Spleen (tissue), 11 donors: ENCODE measurements around the gene DCAF8. TPM values are rescaled to one million over a fixed set of nuclear protein-coding genes. Genes with fewer than 3 reads are reported as not detected.

Experiments used
- DNase-seq: peaks from one replicate; pipeline ENCODE4 v3.0.0-alpha.2; 2020
- H3K27ac ChIP-seq, 8 donors: fragments of 200-600 bp; sonication (generic) in 7 of 8; 1 replicate in 4 of 8; 2 replicates in 4 of 8; pipeline versions ENCODE4 v1.5.0 to v1.8.0; 2016 to 2021; ENCODE audit warnings: inconsistent platforms in 4 of 8, mild to moderate bottlenecking in 4 of 8, moderate library complexity in 1 of 8
- H3K27me3 ChIP-seq, 7 donors: fragments of 200-600 bp; sonication (generic) in 6 of 7; replicated peaks in 1 of 7; 1 replicate in 4 of 7; 2 replicates in 3 of 7; pipeline versions ENCODE4 v1.5.0 to v1.8.0; 2016 to 2021; ENCODE audit warnings: inconsistent platforms in 3 of 7, mild to moderate bottlenecking in 1 of 7
- H3K36me3 ChIP-seq, 6 donors: fragments of 200-600 bp; sonication (generic) in 5 of 6; 1 replicate in 4 of 6; 2 replicates in 2 of 6; pipeline versions ENCODE4 v1.5.0 to v1.8.0; 2016 to 2021; ENCODE audit warnings: inconsistent platforms in 2 of 6
- H3K4me1 ChIP-seq, 6 donors: fragments of 200-600 bp; sonication (generic) in 5 of 6; 1 replicate in 3 of 6; 2 replicates in 3 of 6; pipeline versions ENCODE4 v1.5.0 to v1.8.0; 2016 to 2021; ENCODE audit warnings: inconsistent platforms in 3 of 6
- H3K4me3 ChIP-seq, 8 donors: fragments of 200-600 bp; sonication (generic) in 7 of 8; 1 replicate in 4 of 8; 2 replicates in 4 of 8; pipeline versions ENCODE4 v1.5.0 to v1.8.0; 2016 to 2021; ENCODE audit warnings: inconsistent platforms in 4 of 8, mild to moderate bottlenecking in 4 of 8, moderate library complexity in 2 of 8
- H3K9me3 ChIP-seq, 8 donors: fragments of 200-600 bp; sonication (generic) in 7 of 8; 1 replicate in 4 of 8; 2 replicates in 4 of 8; pipeline versions ENCODE4 v1.5.0 to v1.8.0; 2016 to 2021; ENCODE audit warnings: inconsistent platforms in 4 of 8
- POLR2A ChIP-seq, 3 donors: fragments of 450-650 bp; IDR thresholded peaks; one replicate each; pipeline ENCODE4 v1.5.1; 2017; ENCODE audit warnings: antibody characterized with exemption in 3 of 3, mild to moderate bottlenecking in 1 of 3
- POLR2AphosphoS5 ChIP-seq, 3 donors: sonication (generic); formaldehyde crosslinking; IDR thresholded peaks; one replicate each; pipeline ENCODE4 v1.5.1; 2017; ENCODE audit warnings: antibody characterized with exemption in 3 of 3
- WGBS, 5 donors: extraction: QIAGEN DNeasy Blood & Tissue Kit in 3 of 5; methylation state at CpG; one replicate each; pipeline versions ENCODE4 v1.1.5 to v1.1.7; 2013 to 2018; 5-methylcytosine and 5-hydroxymethylcytosine counted together
- intact Hi-C: fragments of 100-400 bp; cut with DNase I; formaldehyde crosslinking; loops from one replicate; pipeline ENCODE4 v1.15.0; 2023; ENCODE audit warnings: low total_unique reads
- polyA plus RNA-seq, 3 donors: library from polyadenylated mRNA; stranded (reverse); fragments of 200-250 nt; gene quantifications; one replicate each; pipeline ENCODE4 v1.2.1, GENCODE V29; 2013
- total RNA-seq, 7 donors: library from RNA; depleted of rRNA in 3 of 7; stranded (reverse); fragments of >200 nt in 3 of 7; fragmentation: NEBNext Ultra II Directional in 4 of 7; extraction: Animal tissue kit (Norgen Biotek cat#: 25700) in 4 of 7; gene quantifications; one replicate each; pipeline versions ENCODE4 v1.1.0 to v1.2.1, GENCODE V29; 2016 to 2021
- TF ChIP-seq, protein P1 (sequence below), 11 experiments: fragments of 200-600 bp in 7 of 11; fragments of 450-650 bp in 4 of 11; sonication (generic) in 4 of 11; IDR thresholded peaks in 8 of 11; conservative IDR thresholded peaks in 3 of 11; 1 replicate in 7 of 11; 2 replicates in 4 of 11; pipeline versions ENCODE4 v1.4.0 to v1.8.0; 2016 to 2021; ENCODE audit warnings: antibody characterized with exemption in 11 of 11, inconsistent platforms in 4 of 11, mild to moderate bottlenecking in 1 of 11
- donor health status: healthy with polysubstance abuse.
- donor health status: DM: no; HTN: no; CAD: no; lungs with moderate emphysema.
- donor health status: DM: no; HTN: no; CAD: no.
- donor health status: Bipolar disorder and iron deficiency.
- donor health status: healthy.
- donor health status: DM: no; HTN: no; CAD: no.
- donor health status: DM: yes; HTN: yes; CAD: no.

Gene DCAF8
- total and polyA plus RNA-seq, 10 donors: 59.4 to 210 (median 148) TPM

DNA sequence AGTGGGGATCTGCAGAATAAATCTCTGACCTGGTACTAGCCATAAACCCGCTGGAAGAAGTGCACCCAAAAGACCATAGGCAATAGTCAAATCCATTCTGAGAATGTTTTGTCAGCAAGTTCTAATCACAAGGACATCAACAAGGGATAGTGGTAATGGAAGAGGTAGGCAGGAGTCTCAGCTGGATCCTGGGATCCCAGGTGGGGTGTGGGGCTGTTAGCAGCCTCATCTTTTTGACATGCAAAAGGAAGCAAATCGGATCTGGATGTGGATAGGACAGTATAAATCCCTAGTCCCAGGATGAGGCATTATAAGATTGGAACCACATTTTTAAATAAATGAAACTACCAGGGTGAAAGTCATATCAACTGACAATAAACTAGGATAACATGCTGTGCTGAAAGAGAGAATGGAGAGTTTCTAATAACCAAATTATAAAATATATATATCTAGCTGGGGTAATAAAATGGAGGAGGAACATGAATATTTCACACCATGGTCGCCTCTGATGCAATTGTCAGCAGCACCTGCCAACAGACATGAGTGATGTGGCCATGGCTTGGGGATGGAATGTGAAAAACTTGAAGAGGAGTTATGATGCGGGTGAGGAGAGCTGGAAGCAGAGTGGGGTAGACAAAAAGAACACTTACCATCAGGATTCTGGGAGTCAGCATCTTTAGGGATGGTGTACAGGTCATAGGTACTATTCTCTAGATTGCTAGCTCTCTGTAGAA is 46.3 kb upstream of the DCAF8 start:
- no peak for DNase-seq
- Histone ChIP-seq H3K4me1 (peaks cover 0 to 12% (median 0%) of the 10 kb centered on the region in 6 donors), H3K27ac (peak overlapping the region in 3 of 8 donors; percentile 9 to 33 (median 18)), H3K27me3 (no peaks in the 10 kb centered on the region), H3K36me3 (peaks cover 18 to 100% (median 99%) of the 10 kb centered on the region in 6 donors), H3K9me3 (no peaks in the 10 kb centered on the region), H3K4me3 (no peak overlapping the region)
- no peak for TF ChIP-seq POLR2AphosphoS5 (IDR thresholded peaks at IDR 0.05)
- TF ChIP-seq, protein P1, sequence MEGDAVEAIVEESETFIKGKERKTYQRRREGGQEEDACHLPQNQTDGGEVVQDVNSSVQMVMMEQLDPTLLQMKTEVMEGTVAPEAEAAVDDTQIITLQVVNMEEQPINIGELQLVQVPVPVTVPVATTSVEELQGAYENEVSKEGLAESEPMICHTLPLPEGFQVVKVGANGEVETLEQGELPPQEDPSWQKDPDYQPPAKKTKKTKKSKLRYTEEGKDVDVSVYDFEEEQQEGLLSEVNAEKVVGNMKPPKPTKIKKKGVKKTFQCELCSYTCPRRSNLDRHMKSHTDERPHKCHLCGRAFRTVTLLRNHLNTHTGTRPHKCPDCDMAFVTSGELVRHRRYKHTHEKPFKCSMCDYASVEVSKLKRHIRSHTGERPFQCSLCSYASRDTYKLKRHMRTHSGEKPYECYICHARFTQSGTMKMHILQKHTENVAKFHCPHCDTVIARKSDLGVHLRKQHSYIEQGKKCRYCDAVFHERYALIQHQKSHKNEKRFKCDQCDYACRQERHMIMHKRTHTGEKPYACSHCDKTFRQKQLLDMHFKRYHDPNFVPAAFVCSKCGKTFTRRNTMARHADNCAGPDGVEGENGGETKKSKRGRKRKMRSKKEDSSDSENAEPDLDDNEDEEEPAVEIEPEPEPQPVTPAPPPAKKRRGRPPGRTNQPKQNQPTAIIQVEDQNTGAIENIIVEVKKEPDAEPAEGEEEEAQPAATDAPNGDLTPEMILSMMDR (IDR thresholded peaks at IDR 0.05 in 8 of 11, conservative IDR thresholded peaks at IDR 0.05 in 3 of 11): no peak
- TF ChIP-seq POLR2A (IDR thresholded peaks at IDR 0.05): no peak
- WGBS, 5 donors: 84 to 97% (median 90%) methylated on average over 4 of the region's 4 CpGs
- intact Hi-C loops: no loop called here

DNA sequence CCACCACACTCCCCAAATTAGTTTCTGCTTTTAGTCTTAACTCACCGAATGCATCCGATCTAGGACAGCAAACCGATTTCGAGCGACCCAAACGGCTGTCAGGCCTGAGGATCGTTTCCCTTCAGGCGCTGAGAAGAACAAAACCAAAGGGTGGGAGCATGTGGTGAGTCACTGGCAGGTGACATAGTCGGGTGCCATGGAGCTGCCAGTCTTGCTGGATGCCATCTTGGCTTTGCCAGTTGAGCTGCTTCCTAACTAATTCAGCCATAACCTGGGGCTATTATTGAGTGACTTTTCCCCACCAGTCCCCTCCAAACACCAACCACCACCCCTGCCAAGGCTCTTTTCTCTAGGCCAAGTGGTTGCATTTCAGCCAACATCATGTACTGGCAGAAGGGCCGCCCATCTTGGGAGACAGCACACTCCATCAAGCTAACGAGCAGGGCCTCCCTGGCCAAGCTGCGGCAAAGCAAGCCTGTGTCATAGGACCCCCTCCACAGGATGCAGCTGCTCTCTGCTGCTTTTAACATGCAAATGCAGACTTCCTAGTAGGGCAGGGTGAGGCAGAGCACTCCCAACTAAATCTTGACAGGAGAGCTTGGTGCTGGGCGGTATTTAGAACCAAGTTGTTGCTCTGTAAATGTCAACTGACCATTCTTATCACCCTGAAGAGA is 44.9 kb upstream of the DCAF8 start:
- DNase-seq: peak; percentile 76
- 85 to 94% (median 88%) methylated on average over 10 to 13 of the region's 13 CpGs for WGBS, 5 donors
- Histone ChIP-seq H3K4me3 (no peak overlapping the region), H3K4me1 (peaks cover 0 to 12% (median 0%) of the 10 kb centered on the region in 6 donors), H3K9me3 (no peaks in the 10 kb centered on the region), H3K36me3 (peaks cover 14 to 100% (median 99%) of the 10 kb centered on the region in 6 donors), H3K27ac (peak overlapping the region in 4 of 8 donors; percentile 16 to 24 (median 20)), H3K27me3 (no peaks in the 10 kb centered on the region)
- intact Hi-C loops: no loop called here
- TF ChIP-seq POLR2A (IDR thresholded peaks at IDR 0.05) (no peak), POLR2AphosphoS5 (IDR thresholded peaks at IDR 0.05) (peak in 1 of 3 donors; percentile 51)

DNA sequence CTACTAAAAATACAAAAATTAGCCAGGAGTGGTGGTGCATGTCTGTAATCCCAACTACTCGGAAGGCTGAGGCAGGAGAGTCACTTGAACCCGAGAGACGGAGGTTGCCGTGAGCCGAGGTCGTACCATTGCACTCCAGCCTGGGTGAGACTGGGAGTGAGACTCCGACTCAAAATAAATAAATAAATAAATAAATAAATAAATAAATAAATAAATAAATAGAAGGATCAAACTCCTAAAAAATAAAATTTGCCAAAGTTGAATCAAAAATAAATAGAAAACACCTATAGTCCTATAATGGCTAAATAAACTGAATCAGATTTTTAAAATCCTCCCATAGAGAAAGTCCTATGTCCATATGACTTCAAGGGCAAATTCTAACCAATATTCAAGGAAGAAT is 37.8 kb upstream of the DCAF8 start:
- H3K27me3 ChIP-seq: no peaks in the 10 kb centered on the region

DNA sequence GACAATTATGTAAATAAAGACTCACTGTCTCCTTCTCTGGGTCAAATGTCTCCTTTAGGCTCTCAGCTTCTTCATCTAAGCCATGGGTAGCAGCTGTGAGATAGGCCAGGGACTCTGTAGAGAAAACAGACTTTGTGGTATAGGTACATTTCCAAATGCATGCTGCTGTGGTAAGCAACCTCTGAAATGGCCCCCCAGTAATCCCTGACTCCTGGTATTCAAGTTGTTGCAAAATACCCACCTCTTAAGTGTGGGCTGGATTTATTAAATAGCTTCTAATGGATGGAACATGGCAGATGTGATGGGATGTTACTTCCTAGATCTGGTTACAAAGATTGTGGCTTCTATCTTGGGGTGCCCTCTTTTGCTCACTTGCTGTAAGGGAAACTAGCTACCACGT is 33.7 kb upstream of the DCAF8 start:
- H3K27ac ChIP-seq: no peak overlapping the region
- H3K4me1 ChIP-seq: peaks cover 0 to 5% (median 0%) of the 10 kb centered on the region in 6 donors
- 83 to 100% (median 85%) methylated on average over 1 of the region's 1 CpG for WGBS, 5 donors
- H3K4me3 ChIP-seq: no peak overlapping the region
- H3K9me3 ChIP-seq: no peaks in the 10 kb centered on the region
- no peak for TF ChIP-seq POLR2A (IDR thresholded peaks at IDR 0.05)
- TF ChIP-seq, protein P1 (IDR thresholded peaks at IDR 0.05 in 8 of 11, conservative IDR thresholded peaks at IDR 0.05 in 3 of 11): no peak
- TF ChIP-seq POLR2AphosphoS5 (IDR thresholded peaks at IDR 0.05): no peak
- intact Hi-C loops: no loop called here
- DNase-seq: no peak
- no peaks in the 10 kb centered on the region for H3K27me3 ChIP-seq
- peaks cover 26 to 100% (median 96%) of the 10 kb centered on the region in 6 donors for H3K36me3 ChIP-seq

More for the DNA sequence above, 37.8 kb upstream of the DCAF8 start:
- Histone ChIP-seq H3K36me3 (peaks cover 14 to 100% (median 92%) of the 10 kb centered on the region in 6 donors), H3K4me3 (no peak overlapping the region), H3K27ac (no peak overlapping the region), H3K9me3 (no peaks in the 10 kb centered on the region), H3K4me1 (no peaks in the 10 kb centered on the region)
- 84 to 91% (median 89%) methylated on average over 7 of the region's 7 CpGs for WGBS, 5 donors
- intact Hi-C loops: no loop called here
- TF ChIP-seq POLR2A (IDR thresholded peaks at IDR 0.05) (no peak), POLR2AphosphoS5 (IDR thresholded peaks at IDR 0.05) (no peak)
- TF ChIP-seq, protein P1 (IDR thresholded peaks at IDR 0.05 in 8 of 11, conservative IDR thresholded peaks at IDR 0.05 in 3 of 11): no peak
- no peak for DNase-seq
